Activated CD8-positive, alpha-beta memory T cell treated with anti-CD3 and anti-CD28 coated beads for 24 hours (primary cell): ENCODE data around the gene MT1X.
A peak's percentile ranks its signal among the peaks of the same experiment; 100 is the strongest.

Experiments used
- DNase-seq: peaks from one replicate; pipeline ENCODE4 v3.0.0-alpha.2; 2020

MT1X gene

GRCh38 chr16:56679818-56680217, 2.5 kb upstream of the MT1X start:
- no peak for DNase-seq

- peak; percentile 65 for DNase-seq
These were observed 580 bp downstream of the MT1X start for GRCh38 chr16:56682703-56683397.

- no peak for DNase-seq
These were observed 1.3 kb downstream of the MT1X start for GRCh38 chr16:56683424-56684172.

DNA sequence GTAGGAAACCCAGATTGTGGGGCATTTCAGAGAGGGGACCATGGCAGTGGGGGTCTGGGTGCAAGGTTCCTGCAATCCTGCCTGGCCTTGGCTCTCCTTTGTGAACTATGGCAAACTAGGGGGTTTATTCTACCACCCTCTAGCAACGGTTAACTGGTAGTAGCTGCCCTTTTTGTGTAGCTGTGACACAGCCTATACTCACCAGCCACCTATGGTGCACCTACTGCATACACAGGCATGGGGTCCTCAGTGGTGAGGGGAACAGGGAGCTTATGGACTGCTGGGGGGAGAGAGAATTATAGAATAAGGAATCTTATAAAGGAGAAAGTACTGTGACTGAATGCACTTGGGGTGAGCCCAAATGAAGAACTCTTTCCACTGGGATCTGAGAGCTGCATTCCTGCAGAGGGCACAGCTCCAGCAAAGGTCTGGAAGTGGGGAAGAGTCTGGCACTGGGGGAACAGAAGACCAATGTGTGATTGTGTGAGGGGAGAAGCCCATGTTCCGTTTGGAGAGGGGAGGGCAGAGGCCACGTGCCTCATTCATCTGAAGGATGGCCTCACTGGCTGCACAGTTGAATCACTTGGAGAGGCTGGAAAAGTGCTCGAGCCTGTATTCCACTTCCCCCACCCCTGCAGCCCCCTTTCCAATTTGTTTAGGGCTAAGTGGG, 2.1 kb downstream of the MT1X start:
- no peak for DNase-seq

DNA sequence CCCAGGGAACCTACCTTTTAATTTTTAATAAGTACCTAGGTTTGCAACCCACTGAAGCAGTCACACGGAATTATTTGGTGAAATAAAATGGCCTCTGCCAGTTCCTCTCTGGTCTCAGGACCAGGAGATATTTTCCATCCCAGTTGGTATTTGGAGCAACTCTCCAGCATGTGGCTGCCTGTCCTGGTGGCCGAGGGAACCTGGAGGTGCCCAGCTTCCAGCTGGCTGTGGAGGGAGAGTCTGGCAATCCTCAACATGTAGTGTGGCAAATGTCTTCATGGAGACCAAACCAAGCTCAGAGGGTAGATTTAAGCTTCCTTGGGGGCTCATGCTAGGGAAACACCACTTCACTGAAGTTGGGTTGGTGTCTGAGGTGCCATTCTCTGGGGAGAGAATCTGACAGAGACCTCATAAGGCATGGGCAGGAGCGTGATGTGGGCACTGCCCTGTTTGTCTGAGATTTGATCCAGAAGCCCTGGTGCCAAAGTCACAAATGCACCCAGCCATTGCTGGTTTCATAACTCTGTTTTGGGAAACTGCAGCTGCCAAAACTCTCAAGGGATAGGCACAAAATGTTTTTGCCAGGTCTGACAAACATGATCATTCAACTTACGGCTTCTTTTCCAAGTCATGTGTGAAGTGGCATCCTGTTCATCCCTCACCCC, 2.8 kb downstream of the MT1X start:
- no peak for DNase-seq

DNA sequence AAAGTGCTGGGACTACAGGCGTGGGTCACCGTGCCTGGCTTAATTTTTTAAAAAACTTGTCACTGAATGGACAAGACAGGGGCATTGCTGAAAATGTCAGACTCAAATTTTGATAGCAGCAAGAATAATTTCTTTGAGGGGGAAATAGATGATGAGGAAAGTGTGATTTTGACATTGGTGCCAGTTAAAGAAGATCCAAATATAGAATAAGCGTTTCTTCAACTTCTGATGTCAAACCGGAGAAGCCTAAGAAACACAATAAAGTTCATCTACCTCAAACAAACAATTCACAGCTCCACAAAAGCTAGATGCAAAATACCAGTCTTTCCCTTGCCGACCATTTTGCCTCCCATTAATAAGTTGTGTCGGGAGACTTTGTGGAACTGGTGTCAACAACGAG, 4.5 kb downstream of the MT1X start:
- no peak for DNase-seq

GRCh38 chr16:56688762-56689161, 6.5 kb downstream of the MT1X start:
- DNase-seq = no peak

DNA sequence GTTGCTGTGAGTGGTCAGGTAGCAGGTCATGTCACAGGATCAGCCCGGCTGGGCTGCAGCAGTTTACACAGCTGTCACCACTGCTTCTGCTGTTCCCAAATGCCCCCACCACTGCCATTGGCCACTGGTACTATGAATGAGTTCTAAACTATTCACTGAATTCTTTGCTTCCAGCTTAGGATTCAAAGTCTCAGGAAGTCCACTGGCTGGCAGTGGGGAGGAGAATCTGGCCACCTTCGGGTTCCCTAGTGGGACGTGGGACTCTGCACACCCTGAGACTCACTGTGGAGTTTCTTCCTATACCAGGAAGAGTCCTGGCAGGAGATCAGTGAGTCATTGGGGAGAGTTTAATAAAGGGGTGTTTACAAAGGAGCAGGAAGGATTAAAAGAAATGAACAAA, 6.9 kb downstream of the MT1X start:
- DNase-seq = no peak

- no peak for DNase-seq
These were observed 8.3 kb downstream of the MT1X start for GRCh38 chr16:56690420-56691122.

- no peak for DNase-seq
These were observed 9.6 kb downstream of the MT1X start for GRCh38 chr16:56691885-56692284.

GRCh38 chr16:56695246-56695645, 13.0 kb downstream of the MT1X start:
- DNase-seq = no peak

- peak; percentile 24 for DNase-seq
These were observed 15.3 kb downstream of the MT1X start for GRCh38 chr16:56697456-56698155.

- no peak for DNase-seq
These were observed 17.9 kb downstream of the MT1X start for GRCh38 chr16:56700195-56700594.

GRCh38 chr16:56700631-56701030, 18.4 kb downstream of the MT1X start:
- DNase-seq = no peak

- no peak for DNase-seq
These were observed 19.3 kb downstream of the MT1X start for GRCh38 chr16:56701534-56701933.

DNA sequence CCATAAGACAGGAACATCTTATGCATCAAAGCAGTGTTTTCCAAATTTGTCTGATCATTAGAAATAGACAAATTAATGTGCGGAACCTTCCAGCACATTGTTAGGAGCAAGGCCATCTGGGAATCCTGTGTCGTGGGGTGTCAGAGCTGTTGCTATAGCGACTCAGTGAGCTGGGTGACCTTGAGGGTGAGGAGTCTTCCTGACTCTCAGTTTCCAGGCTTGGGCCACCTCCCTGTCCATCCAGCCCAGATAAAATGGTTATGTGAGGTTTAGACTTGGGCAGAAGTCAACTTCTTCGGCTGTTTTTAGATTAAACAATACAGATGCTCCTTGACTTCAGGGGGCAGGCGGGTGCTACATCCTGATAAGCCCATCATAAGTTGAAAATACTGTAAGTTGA, 20.6 kb downstream of the MT1X start:
- DNase-seq = no peak

DNA sequence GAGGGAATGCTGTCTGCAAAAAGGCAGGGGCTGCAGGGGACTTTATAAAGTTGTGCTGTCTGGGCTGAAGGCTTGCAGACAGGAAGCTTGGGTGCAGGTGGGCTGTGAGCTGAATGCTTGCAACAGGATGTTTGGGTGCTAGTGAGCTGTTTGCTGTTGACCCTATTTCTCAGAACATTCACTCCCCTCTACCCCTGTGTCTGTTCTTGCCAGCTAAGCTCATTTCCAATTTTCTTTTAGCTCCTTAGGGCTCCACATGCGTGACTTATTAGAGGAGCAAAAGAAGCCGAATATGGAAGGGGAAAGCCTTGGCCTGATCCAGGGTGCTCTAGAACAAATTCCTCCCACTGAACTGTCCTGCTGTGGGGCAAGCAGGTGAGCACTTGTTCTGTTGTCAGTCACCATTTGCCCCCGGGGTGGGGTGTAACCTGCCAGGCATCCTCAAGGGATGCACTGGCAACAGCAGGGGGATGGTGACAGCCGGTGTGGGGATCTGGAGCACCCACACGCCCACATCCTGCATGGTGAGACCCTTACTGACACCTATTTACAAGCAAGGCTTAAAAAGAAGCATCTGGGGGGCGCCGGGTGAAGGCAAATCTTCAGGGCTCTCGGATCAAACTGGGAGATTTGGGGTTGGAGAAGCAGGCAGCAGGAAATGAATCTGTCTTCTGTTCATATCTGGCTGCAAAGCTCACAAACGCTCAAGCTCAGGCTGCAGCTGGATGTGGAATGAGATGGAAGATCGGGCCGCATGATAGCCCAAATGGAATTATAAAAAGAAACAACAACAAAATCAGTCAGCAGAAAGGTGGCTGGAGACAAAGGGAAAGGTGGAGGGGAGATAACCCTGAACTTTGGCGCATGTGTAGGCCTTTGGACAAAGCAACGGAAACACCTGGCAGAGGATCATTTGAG, 26.5 kb downstream of the MT1X start:
- peak; percentile 77 for DNase-seq

DNA sequence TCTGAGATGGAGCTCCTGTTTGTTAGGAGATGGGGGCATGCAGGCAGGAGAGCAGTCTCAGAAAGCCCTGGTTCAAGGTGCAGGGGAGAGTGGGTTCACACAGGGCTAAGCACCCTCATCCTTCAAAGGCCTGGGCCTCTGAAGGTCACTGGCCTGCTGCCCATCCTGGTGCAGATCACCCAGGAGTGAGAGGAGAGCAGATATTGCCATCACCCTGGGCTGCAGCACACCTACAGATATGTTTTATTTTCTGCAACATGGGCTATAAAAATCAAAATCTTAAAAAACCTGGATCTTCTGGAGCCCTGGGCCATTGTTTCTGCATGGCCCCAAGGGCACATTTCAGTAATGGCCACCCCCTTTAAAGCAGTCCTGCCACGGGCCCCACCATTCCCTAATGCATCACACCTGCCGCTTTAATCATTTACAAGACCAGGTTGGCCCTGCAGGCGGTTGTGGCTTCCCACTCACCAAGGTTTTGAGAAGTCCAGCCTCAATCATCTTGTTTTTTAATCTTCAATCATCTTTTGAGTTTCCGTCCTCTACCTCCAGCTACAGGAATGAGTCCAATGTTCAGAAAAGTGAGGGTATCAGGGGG, 27.3 kb downstream of the MT1X start:
- no peak for DNase-seq

- no peak for DNase-seq
These were observed 28.0 kb downstream of the MT1X start for GRCh38 chr16:56710181-56710737.

- DNase-seq = no peak
These were observed 29.6 kb downstream of the MT1X start for GRCh38 chr16:56711862-56712261.
